Measurements from ENCODE around the gene TSPAN32.

TSPAN32 gene

GRCh38 chr11:2301631-2302305 is at the start of gene TSPAN32, which contains the start of gene C11orf21:
Gene TSPAN32, plus strand, starts transcription at chr11:2302013. Its CDS starts 137 bp downstream, at chr11:2302150.
Gene C11orf21, minus strand, starts transcription at chr11:2301918. Its CDS starts 110 bp downstream, at chr11:2301808.
- no peak for DNase-seq (ENCODE audit: low spot score)

GRCh38 chr11:2252018-2252417 is 49.8 kb upstream of the TSPAN32 start:
- no peak for DNase-seq (ENCODE audit: low spot score)

GRCh38 chr11:2256293-2256913 is 45.4 kb upstream of the TSPAN32 start:
- DNase-seq (ENCODE audit: low spot score), result no peak

GRCh38 chr11:2256951-2257700 is 44.7 kb upstream of the TSPAN32 start:
- no peak for DNase-seq (ENCODE audit: low spot score)

GRCh38 chr11:2258501-2259465 is 43.0 kb upstream of the TSPAN32 start:
- no peak for DNase-seq (ENCODE audit: low spot score)

- DNase-seq (ENCODE audit: low spot score), result no peak
Measured at GRCh38 chr11:2259466-2259830, 42.4 kb upstream of the TSPAN32 start.

GRCh38 chr11:2259897-2260451 is 41.8 kb upstream of the TSPAN32 start:
- no peak for DNase-seq (ENCODE audit: low spot score)

GRCh38 chr11:2260491-2261364 is 41.1 kb upstream of the TSPAN32 start:
- DNase-seq (ENCODE audit: low spot score), result no peak

- DNase-seq (ENCODE audit: low spot score), result no peak
Measured at GRCh38 chr11:2261436-2262230, 40.2 kb upstream of the TSPAN32 start.

GRCh38 chr11:2262301-2263070 is 39.3 kb upstream of the TSPAN32 start:
- DNase-seq (ENCODE audit: low spot score), result no peak

GRCh38 chr11:2263071-2263565 is 38.7 kb upstream of the TSPAN32 start:
- no peak for DNase-seq (ENCODE audit: low spot score)

GRCh38 chr11:2263724-2264360 is 38.0 kb upstream of the TSPAN32 start:
- no peak for DNase-seq (ENCODE audit: low spot score)

- DNase-seq (ENCODE audit: low spot score), result no peak
Measured at GRCh38 chr11:2264366-2265053, 37.3 kb upstream of the TSPAN32 start.

- DNase-seq (ENCODE audit: low spot score), result no peak
Measured at GRCh38 chr11:2265396-2265795, 36.4 kb upstream of the TSPAN32 start.

- DNase-seq (ENCODE audit: low spot score), result no peak
Measured at GRCh38 chr11:2265854-2266585, 35.8 kb upstream of the TSPAN32 start.

- no peak for DNase-seq (ENCODE audit: low spot score)
Measured at GRCh38 chr11:2266586-2267305, 35.1 kb upstream of the TSPAN32 start.
